DMS53 treated with DMSO at 0.1 percent for 48 hours (cell line): ENCODE measurements around the gene CCNY.
"Not testable (repeated sequence)": the region's sequence is repeated elsewhere in the genome, so short reads cannot be mapped to it uniquely, and the experiment has no call there.

Source experiments
- DNase-seq: peaks from one replicate; lab custom pipeline; 2025; ENCODE audit not compliant: unreplicated experiment; lab: John Stamatoyannopoulos, UW

CCNY gene

GRCh38 chr10:35336084-35336831, at the start of gene CCNY:
Gene CCNY, plus strand, starts transcription at chr10:35336509. Its CDS starts 545 bp downstream, at chr10:35337054.
- DNase-seq: no peak

DNA sequence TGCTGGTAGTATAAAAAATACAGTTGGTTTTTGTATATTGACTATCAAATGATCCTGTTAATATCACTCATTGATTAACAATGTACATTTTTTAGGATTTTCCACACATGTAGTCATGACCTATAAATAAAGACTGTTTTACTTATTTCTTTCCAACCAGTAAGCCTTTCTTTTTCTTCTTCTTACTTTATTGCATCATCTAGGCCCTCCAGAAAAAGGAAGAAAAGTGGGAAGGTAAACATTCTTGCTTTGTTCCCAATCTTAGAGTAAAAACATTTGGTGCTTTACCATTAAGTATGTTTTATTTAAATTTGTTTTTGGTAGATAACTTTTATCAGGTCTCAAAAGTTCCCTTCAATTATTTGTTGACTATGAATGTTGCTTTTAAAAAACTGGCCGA, 47.1 kb upstream of the CCNY start:
- no peak for DNase-seq

DNA sequence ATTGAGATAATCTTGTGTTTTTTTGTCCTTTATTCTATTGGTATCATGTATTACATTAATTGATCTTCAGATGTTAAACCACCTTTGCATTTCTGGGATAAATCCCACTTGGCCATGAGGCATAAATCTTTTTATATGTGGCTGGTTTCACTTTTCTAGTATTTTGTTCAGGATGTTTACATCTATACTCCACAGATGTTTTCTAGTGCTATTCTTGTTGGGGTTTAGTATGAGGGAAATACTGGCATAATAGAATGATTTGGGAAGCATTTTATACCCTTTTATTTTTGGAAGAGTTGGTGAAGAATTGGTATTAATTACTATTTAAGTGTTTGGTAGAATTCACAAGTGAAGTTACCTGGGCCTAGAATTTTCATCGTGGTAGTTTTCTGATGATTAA, 41.8 kb upstream of the CCNY start:
- no peak for DNase-seq

- DNase-seq: no peak
Measured at GRCh38 chr10:35299016-35299415, 37.3 kb upstream of the CCNY start.

DNA sequence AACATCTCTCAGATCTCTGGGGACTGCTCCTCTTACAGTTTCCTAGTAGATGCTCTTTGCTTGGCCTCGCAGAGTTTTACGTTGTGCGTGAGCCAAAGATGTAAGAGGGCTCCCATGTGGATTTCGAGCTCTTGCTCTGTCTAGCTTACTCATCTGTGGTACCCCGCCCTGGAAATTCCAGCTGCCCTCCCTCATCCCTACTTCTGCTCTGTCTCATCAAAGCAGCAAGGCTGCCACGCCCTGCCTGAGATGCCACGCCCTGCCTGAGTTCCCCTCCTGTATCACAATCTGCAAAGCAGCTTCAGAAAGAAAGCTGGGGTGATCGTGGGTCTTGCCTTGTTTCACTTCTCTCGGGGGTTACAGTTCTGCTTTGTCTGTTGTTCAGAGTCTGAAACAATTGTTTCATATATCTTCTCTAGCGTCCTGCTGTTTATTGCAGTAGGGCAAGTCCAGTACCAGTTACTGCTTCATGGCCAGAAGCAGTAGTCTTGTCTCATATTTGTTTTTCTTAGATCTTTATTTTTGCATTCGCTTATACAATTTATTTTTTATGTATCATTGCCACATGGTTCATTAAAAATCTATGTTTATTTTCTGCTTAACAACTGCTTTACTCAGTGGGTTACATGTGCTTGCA, 36.1 kb upstream of the CCNY start:
- DNase-seq: no peak

- DNase-seq: no peak
Measured at GRCh38 chr10:35304649-35305048, 31.7 kb upstream of the CCNY start.

DNA sequence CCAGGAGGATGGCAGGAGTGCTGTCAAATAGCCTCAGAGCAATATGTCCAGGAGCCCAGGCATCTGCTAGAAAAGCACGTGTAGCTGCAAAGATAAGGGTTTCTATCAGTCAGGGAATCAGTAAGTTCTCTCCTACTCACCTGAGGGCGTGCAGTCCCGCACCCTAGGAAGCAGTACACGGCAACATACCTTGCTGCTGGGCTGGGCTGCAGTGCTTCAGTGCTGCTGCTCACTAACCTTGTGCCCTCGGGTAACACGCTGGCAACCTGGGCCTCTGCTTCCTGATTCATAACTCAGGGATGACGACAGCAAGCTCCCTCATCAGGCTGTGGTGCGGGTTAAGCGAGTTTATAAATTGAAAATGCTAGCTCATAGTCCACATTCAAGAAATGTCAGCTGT, 29.5 kb upstream of the CCNY start:
- no peak for DNase-seq

- DNase-seq: no peak
Measured at GRCh38 chr10:35307297-35307696, 29.0 kb upstream of the CCNY start.

GRCh38 chr10:35308809-35309208, 27.5 kb upstream of the CCNY start:
- DNase-seq: no peak

DNA sequence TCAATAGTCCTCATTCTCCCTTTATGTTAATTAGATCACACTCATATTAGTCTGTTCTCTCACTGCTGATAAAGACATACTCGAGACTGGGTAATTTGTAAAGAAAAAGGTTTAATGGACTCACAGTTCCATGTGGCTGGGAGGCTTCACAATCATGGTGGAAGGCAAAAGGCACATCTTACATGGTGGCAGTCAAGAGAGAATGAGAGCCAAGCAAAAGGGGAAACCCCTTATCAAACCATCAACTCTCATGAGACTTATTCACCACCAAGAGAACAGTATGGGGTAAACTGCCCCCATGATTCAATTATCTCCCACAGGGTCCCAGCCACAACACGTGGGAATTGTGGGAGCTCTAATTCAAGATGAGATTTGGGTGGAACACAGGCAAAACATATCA, 22.2 kb upstream of the CCNY start:
- not testable (repeated sequence) for DNase-seq

- DNase-seq: not testable (repeated sequence)
Measured at GRCh38 chr10:35315235-35315634, 21.1 kb upstream of the CCNY start.

DNA sequence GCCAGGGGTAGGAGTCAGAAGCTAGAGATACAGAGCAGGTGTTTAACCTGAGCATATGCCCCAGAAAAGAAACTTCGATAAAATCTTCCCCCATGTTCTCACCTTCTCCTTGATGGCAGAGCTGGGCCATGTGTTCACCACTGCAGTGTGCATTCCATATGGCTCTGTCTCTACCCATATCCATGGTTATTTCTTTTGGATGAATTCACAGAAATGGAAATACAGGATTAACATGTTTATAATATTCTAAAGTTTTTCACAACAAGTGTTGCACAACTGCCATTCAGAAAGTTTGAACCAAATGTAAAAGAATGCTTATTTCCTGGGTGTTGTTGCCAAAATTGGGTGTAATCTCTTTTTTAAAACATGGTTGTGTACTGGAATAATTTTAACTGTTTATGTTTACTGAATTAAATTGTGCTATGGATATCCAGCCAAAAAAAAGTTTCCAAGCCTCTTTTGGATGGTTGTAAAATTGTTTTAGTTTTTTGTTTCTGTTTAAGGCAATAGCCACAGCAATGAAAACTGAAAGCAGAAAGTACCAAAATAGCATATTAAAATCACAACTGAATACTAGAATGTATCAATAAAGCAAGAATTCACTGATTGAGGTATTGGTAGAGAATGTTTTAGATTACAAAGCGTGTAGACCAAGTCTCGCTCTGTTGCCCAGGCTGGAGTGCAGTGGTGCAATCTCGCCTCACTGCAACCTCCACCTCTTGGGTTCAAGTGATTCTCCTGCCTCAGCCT, 19.9 kb upstream of the CCNY start:
- no peak for DNase-seq

GRCh38 chr10:35318551-35318950, 17.8 kb upstream of the CCNY start:
- DNase-seq: no peak

DNA sequence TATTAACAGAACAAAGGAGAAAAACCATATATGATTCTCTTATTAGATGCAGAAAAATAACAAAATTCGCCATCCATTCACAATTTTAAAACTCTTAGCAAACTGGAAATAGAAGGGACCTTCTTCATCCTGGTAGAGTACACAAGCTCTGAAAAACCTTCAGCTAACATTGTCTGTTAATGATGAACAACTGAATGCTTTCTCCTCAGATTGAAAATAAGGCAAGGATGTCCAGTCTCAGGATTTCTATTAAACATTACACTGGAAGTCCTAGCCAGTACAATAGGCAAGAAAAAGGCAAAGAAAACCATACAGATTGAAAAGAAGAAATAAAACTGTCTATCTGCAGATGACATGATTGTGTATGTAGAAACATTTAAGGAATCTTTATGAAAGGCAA, 16.0 kb upstream of the CCNY start:
- DNase-seq: no peak

GRCh38 chr10:35322636-35323035, 13.7 kb upstream of the CCNY start:
- no peak for DNase-seq

GRCh38 chr10:35324196-35324595, 12.1 kb upstream of the CCNY start:
- DNase-seq: no peak

DNA sequence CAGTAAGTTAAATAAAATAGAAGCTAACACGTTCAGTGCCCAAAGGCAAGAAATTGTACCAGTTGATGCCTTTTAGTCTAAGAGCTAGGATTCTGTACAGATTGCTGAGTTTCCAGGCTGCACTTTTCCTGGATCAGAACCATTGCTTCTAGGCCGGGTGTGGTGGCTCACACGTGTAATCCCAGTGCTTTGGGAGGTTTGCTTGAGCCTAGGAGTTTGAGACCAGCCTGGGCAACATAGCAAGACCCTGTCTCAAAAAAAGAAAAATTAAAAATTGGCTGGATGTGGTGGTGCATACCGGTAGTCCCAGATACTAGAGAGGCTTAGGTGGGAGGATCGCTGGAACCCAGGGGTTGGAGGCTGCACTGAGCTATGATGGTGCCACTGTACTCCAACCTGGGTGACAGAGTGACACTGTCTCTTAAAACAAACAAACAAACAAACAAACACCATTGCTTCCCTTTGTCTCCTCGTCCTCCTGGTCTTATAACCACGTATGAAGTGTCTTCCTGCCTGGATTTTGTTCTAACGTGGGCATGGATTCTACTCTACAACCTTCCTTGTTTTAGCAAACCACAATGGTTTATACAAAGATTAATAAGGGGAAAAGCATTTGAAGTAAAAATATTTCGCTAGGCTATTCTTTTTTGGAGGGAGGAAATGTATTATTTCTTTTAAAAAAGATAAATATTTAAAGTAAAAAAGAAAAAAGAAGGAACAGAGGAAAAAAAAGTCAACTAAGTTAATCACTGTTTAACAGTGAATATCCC, 9.7 kb upstream of the CCNY start:
- DNase-seq: no peak

GRCh38 chr10:35327790-35328403, 8.4 kb upstream of the CCNY start:
- no peak for DNase-seq

DNA sequence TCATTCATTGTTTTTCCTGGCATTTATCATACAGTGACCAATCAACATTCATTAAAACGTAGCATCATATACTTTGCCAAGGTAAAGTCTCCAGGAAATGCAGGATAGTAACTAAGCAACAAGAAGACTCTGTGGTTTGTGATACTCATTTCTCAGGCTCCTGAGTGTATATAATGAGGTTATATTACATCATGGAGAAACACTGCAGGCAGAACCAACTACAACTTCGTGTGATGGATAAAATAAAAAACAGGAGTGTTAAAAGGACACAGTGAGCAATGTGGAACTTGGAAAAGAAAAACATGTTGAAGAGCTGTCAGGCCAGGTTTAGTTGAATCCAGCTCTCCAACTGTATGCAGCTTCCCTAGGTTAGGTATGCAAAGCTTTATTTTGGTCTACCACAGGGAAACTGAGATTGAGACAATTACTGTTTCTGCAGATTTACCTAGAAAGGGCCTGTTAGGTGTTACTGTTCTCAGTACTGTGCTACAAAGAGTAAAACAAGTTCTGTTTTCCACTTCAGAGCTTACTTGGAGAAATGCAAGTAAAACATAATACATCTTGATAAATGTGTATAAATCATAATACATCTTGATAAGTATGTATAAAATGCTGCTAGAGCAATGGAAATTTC, 7.8 kb upstream of the CCNY start:
- no peak for DNase-seq

DNA sequence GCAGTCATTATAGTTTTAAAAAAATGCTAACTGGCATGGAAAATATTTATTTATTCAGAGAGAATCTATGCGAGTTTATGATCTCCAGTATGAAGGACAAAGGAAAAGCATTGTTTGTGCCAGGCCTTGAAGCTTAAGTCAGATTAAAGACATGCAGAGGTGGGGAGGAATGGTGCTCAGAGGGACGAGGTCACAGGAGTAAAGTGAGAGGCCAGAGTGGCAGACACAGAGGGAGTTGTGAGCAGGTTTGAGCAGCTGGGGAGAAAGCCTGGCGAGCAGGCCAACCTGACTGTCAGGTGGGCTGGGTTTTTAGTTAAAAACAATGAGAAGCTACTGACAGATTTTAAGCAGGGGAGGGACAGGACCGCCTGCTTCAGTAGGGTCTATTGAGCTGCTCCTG, 6.8 kb upstream of the CCNY start:
- DNase-seq: no peak
